AG09319 (cell line): Measurements from ENCODE around the gene GDPD5.

Source experiments
- DNase-seq: peaks from one replicate; pipeline ENCODE4 v3.0.0-alpha.2; 2010; ENCODE audit warnings: low read depth; ENCODE audit errors: extremely low read depth
- TF ChIP-seq, protein P1 (sequence below): IDR thresholded peaks from 2 replicates; pipeline ENCODE4 v1.5.1; 2011; ENCODE audit warnings: low read depth, mild to moderate bottlenecking, inconsistent platforms, low read length, moderate library complexity

Gene GDPD5

DNA sequence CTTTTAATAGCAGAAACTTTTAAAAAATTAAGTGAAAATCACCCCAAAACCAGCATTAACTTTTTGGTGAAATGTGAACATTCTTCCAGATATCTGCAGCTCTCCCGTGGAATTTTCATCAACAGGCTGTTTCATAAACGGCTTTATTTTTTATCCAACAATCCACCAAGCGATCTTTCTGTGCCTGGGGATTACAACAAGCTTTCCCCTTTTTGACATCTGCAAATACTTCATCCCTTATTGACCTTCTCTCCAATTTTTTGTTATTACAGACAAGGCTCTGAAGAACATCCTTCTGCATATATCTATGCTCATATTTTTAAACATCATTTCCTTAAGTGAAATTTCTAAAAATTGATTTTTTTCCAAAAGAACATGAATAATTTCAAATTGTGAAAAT is 30.5 kb upstream of the GDPD5 start:
- TF ChIP-seq, protein P1, sequence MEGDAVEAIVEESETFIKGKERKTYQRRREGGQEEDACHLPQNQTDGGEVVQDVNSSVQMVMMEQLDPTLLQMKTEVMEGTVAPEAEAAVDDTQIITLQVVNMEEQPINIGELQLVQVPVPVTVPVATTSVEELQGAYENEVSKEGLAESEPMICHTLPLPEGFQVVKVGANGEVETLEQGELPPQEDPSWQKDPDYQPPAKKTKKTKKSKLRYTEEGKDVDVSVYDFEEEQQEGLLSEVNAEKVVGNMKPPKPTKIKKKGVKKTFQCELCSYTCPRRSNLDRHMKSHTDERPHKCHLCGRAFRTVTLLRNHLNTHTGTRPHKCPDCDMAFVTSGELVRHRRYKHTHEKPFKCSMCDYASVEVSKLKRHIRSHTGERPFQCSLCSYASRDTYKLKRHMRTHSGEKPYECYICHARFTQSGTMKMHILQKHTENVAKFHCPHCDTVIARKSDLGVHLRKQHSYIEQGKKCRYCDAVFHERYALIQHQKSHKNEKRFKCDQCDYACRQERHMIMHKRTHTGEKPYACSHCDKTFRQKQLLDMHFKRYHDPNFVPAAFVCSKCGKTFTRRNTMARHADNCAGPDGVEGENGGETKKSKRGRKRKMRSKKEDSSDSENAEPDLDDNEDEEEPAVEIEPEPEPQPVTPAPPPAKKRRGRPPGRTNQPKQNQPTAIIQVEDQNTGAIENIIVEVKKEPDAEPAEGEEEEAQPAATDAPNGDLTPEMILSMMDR: no peak
- DNase-seq: no peak

DNA sequence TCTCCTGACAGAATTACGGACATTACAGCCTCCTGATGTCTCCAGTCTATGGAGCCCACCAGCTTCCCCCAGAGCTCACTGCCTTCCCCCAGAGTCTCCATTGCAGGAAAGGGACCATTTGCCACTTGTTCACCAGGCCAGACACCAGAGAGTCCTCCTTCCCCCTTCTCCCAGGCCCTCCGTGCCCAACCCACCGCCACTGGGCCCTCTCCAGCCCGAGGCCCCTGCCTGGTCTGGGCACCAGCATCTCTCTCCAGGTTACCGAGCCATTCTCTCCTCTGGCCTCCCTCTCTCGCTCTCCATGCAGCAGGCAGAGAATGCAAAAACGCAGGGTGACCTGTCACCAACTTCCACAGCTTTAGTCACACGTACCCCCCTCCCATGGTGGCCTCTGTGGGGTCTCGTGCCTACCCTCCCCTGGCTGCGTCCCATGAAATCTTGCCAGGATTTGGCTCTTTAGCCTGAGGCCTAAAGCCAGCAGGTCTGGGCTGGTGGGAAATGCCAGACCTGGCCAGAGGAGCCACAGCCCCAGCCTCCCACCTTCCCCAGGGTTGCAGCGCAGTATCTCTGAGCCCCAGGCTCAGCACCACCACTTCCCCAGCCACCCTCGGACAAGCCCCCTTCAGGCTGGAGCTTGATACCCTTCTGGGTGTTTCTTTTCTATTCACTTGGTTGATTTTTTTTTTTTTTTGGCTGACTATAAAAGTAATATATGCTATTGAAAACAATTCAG is 29.5 kb upstream of the GDPD5 start:
- TF ChIP-seq, protein P1: no peak
- DNase-seq: no peak

DNA sequence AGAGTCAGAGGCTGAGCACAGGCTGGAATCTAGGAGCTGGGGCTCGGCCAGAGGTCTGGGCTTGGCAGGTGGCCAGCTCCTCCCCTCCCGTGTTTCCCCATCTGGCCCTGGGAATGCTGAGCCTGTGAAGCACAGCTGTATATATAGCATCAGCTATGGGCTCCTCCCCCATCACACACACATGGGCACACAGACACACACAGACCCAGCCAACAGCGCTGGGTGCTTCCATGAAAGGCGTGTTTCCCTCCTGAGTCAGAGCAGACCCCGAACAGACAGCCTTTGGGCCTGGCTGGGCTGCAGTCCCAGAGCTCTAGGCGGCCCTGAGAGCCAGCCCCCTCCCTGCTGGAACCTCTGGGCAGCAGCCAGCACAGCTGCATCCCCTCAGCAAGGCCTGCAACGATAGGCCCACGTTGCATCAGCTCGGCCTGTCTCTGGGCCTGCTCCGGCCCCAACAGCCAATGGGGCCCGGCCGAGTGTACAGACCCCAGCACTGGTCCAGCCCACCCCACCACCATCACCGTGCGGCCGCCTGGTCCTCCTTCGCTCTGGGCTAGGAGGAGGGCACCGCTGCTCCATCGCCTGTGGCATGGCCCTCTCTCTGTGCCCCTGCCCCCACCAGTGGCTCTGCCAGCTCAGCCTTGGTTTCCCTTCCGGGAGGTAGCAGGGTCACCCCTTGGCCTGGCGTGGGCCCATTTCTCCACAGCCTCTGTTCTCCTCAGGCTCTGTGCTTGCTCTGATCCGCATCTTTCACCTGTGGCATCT is 28.7 kb upstream of the GDPD5 start:
- TF ChIP-seq, protein P1: no peak
- DNase-seq: peak; percentile 100

DNA sequence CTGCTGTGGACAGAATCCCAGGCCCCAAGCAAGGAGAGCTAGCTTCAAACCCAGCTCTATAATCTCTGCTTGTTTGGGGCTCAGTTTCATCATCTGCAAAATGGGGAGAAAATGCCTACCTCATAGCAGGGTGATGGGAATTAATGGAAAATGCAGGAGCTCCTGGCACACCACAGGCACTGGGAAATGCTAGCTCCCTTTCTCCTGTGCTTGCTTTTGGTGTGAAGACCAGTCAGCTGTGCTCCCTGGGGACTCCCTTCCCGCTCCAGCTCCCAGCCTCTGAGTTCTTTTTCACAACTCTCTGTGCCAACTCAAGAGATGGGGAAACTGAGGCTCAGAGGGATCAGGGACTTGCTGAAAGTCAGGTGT is 28.1 kb upstream of the GDPD5 start:
- DNase-seq: no peak
- TF ChIP-seq, protein P1: no peak

DNA sequence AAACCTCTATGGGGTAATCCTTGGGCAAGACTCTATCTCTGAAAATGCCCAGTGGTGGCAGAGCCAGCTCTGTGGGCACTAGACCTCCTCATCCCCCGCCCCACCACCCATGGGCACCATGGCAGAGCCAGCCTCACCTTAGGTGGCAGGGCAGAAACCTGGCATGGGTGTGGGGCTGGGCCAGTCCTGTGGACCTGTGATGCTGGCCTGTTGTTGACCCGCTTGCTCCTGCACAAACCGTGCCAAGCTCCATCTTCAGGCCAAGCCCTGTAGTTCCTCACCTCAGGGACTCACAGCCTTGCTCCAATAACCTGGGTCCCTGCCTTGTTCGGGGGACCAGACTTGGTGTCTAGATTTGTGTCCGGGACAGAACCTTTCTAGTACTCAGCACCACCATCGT is 27.4 kb upstream of the GDPD5 start:
- TF ChIP-seq, protein P1: no peak
- no peak for DNase-seq

DNA sequence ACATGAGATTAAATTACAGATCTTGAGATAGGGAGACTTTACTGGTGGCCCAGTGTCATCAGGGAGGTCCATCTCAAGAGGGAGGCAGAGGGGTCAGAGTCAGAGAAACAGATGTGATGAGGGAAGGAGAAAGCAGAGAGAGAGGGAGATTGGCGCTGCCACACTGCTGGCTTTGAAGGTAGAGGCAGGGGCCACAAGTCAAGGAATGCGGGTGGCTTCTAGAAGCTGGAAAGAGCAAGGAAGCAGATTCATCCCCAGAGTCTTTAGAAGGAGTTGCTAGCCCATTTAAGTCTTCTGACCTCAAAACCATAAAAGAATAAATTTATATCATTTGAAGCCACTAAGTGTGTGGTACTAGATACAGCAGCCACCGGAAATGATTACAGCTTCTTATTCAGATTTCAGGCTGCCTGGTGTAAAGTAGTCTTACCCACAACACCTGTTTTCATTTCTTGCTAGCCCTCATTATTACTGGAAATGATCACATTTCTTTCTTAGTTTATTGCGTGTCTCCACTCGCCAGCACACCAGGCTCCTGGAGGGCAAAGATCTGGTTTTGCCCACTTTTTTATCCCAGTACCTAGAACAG is 23.7 kb upstream of the GDPD5 start:
- DNase-seq: no peak

More for the DNA sequence above, 23.7 kb upstream of the GDPD5 start:
- TF ChIP-seq, protein P1: no peak
